HFFc6 (cell line): ENCODE data around the gene CMSS1. TPM values are rescaled to one million over a fixed set of nuclear protein-coding genes. Genes with fewer than 3 reads are reported as not detected.

Experiments
- DNase-seq: peaks from one replicate; pipeline ENCODE4 v3.0.0-alpha.2; 2018
- H3K27ac Mint-ChIP-seq: 2 replicates; pipeline ENCODE4 v1.8.0; 2020; ENCODE audit warnings: mild to moderate bottlenecking, mixed read lengths
- H3K27me3 Mint-ChIP-seq: 2 replicates; pipeline ENCODE4 v1.8.0; 2021; ENCODE audit warnings: mild to moderate bottlenecking, moderate library complexity, mixed read lengths; ENCODE audit not compliant: insufficient read depth
- H3K36me3 Mint-ChIP-seq: 2 replicates; pipeline ENCODE4 v1.8.0; 2021; ENCODE audit warnings: low read depth, mixed read lengths
- H3K4me1 Mint-ChIP-seq: 2 replicates; pipeline ENCODE4 v1.8.0; 2020; ENCODE audit warnings: low read depth, mixed read lengths
- H3K4me3 Mint-ChIP-seq: 2 replicates; pipeline ENCODE4 v1.8.0; 2020; ENCODE audit warnings: mild to moderate bottlenecking, moderate library complexity, mixed read lengths
- H3K9me3 Mint-ChIP-seq: 2 replicates; pipeline ENCODE4 v1.8.0; 2020; ENCODE audit warnings: mild to moderate bottlenecking, mixed read lengths
- CTCF ChIP-seq: fragments of 200-600 bp; sonication (generic); IDR thresholded peaks from 2 replicates; pipeline ENCODE4 v1.5.0; 2021; ENCODE audit warnings: antibody characterized with exemption, mild to moderate bottlenecking
- total RNA-seq, 6 experiments: library from RNA; stranded (reverse); fragmentation: NEBNext Ultra II Directional; extraction: Animal tissue kit (Norgen Biotek cat#: 25700); gene quantifications; 2 replicates in 1 of 6; 3 replicates in 5 of 6; pipeline ENCODE4 v1.2.3, GENCODE V29; 2021

CMSS1 gene
- total RNA-seq, 6 experiments from 2014 or later = 27.8 to 47.0 (median 38.1) TPM

GRCh38 chr3:100127792-100128191 lies 310.1 kb downstream of the CMSS1 start:
- H3K27ac Mint-ChIP-seq = no peak overlapping the region
- H3K4me1 Mint-ChIP-seq = peaks cover 15% of the 10 kb centered on the region
- TF ChIP-seq CTCF = no peak
- DNase-seq = no peak
- H3K27me3 Mint-ChIP-seq = no peaks in the 10 kb centered on the region
- no peak overlapping the region for H3K4me3 Mint-ChIP-seq
- H3K9me3 Mint-ChIP-seq = no peaks in the 10 kb centered on the region
- no peaks in the 10 kb centered on the region for H3K36me3 Mint-ChIP-seq

DNA sequence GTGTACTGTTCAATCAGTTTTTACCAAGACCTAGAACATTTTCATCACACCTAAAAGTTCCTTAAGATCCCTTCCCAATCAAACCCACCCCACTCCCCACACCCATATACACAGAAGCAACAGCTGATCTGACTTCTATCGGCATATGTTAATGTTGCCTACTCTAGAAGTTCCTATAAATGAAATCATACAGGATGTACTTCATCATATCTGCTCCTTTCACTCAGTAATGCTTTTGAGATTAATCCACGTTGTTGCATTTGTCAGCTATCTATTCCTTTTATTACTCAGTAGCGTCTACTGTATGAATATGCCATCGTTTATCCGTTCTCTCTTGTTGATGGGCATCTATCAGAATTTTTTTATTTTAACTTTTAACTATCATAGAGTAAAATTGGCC lies 310.9 kb downstream of the CMSS1 start:
- no peaks in the 10 kb centered on the region for H3K9me3 Mint-ChIP-seq
- H3K27me3 Mint-ChIP-seq = no peaks in the 10 kb centered on the region
- no peak for TF ChIP-seq CTCF
- H3K27ac Mint-ChIP-seq = no peak overlapping the region
- H3K4me1 Mint-ChIP-seq = peaks cover 15% of the 10 kb centered on the region
- no peak for DNase-seq
- no peaks in the 10 kb centered on the region for H3K36me3 Mint-ChIP-seq
- no peak overlapping the region for H3K4me3 Mint-ChIP-seq

DNA sequence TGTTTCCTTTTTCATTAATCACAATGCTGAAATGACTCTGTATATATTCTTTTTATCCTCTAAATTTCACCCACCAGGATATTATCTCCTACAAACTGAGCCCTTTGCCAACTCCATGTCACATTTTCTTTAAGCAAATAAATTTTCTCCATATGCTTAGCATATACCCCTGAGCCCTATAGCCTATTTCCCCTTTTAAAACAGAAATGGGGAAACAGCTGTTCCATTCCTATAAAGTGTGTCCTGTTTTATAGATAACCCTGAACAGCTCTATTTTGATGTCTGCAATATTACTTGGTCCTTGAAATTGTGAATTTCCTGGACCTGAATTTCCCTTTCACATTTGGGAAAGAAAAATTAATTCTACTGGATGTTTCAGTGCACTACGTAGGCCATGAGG lies 312.3 kb downstream of the CMSS1 start:
- no peak for DNase-seq
- Mint-ChIP-seq H3K4me1 (peaks cover 13% of the 10 kb centered on the region), H3K27me3 (no peaks in the 10 kb centered on the region), H3K9me3 (no peaks in the 10 kb centered on the region), H3K36me3 (no peaks in the 10 kb centered on the region), H3K4me3 (no peak overlapping the region), H3K27ac (no peak overlapping the region)
- no peak for TF ChIP-seq CTCF

DNA sequence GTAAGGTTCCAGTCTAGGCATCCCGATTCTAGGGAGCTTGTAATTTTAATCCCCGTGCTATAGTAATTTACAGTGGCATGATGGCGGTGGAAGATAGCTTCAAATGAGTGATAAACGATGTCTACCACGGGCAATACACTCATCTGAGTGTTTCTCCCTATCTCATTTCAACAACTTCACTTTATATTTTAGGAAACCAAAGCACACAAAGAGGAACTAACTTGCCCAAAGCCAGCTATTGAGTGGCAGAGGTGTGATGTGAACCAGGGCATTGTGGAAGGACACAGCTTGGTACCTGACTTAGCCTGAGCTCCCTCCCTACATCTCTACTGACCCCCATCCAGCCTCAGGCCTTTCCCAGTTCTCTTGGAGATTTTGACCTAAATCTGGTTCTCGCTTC lies 313.6 kb downstream of the CMSS1 start:
- no peak overlapping the region for H3K4me3 Mint-ChIP-seq
- no peaks in the 10 kb centered on the region for H3K36me3 Mint-ChIP-seq
- DNase-seq = no peak
- peaks cover under 1% of the 10 kb centered on the region; the same call in 1 of the 2 replicates for H3K4me1 Mint-ChIP-seq
- no peaks in the 10 kb centered on the region for H3K27me3 Mint-ChIP-seq
- H3K27ac Mint-ChIP-seq = no peak overlapping the region
- TF ChIP-seq CTCF = no peak
- H3K9me3 Mint-ChIP-seq = no peaks in the 10 kb centered on the region

GRCh38 chr3:100136921-100137320 lies 319.3 kb downstream of the CMSS1 start:
- H3K27ac Mint-ChIP-seq = no peak overlapping the region
- no peak for DNase-seq

More at GRCh38 chr3:100136921-100137320, 319.3 kb downstream of the CMSS1 start:
- Mint-ChIP-seq H3K36me3 (no peaks in the 10 kb centered on the region), H3K4me3 (no peak overlapping the region), H3K27me3 (no peaks in the 10 kb centered on the region), H3K9me3 (no peaks in the 10 kb centered on the region), H3K4me1 (0 out of 2 replicates have a peak, but pooled peaks cover 4% of the 10 kb centered on the region)
- TF ChIP-seq CTCF = no peak
